ENCODE results near the gene ANKRD22. TPM values are rescaled to one million over a fixed set of nuclear protein-coding genes. Genes with fewer than 3 reads are reported as not detected.

Gene ANKRD22
- total RNA-seq: not detected in 2 replicates

DNA sequence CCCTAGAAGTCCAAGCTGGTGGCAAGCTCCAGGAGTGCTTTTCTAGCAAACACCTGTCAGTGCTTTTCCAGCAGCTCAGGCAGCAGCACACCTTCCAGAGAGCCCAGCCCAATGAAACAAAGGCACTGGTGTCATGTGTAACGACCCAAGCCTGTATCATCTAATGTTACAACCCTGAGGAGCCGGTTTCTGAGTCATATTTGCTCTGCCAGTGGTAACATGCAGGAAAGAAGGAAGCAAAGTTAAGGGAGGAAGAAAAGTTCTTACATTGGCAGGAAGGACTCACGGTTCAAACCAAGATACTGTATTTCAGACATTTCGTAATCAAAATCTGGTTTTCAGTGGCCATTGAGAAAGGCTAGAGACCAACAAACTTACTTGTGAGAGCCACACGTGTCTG, at the start of gene ANKRD22:
Gene ANKRD22, minus strand, starts transcription at position 139 of the 400 bp plus-strand sequence. CDS start 237 bp downstream, outside the sequence.

GRCh38 chr10:88879534-88880281, 28.1 kb upstream of the ANKRD22 start, which contains the start of gene STAMBPL1:
TSS of gene STAMBPL1 (plus strand) at chr10:88880245. CDS start at chr10:88901709, 21,464 bp downstream.

DNA sequence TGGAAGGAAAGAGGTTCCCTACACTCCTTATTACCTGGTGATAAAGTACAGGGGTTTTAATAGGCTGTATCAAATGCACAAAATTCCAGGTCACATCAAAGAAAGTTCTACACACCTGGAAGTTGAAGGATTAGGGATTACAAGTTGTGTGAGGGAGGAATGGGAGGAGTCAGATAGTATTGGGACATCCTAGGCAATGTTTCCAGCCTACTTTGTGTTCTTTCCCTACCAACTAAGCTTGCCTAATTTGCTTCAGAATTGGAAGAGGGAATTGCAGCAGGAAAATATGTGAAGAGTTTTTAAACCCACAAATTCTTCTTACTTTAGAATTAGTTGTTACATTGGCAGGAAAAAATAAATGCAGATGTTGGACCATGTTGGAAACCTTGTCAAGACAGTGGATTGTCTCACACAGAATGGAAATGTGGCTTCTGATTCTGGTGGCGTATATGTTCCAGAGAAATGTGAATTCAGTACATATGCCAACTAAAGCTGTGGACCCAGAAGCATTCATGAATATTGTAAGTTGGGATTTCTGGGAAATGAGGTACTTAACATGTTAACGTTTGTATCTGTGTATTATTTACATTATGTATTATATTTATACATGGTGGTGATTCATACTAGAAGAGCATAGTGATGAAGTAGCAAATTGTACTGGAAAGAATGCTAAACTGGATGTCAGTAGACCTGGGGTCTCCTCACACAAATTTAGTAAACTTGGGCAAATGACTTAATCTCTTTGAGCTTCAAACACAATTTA, 48.9 kb downstream of the ANKRD22 start, which contains the start of gene LIPM:
Gene LIPM, plus strand, starts transcription at position 208 of the 763 bp plus-strand sequence. Its CDS starts 167 bp downstream, at position 375.

Other genes starting within 250 kb of the ANKRD22 start
- gene LIPF, start 187.4 kb downstream of the ANKRD22 start, total RNA-seq: not detected in 2 replicates
- not detected in 2 replicates for gene LIPK, start 145.6 kb downstream of the ANKRD22 start, total RNA-seq
- not detected in 2 replicates for gene LIPN, start 91.8 kb downstream of the ANKRD22 start, total RNA-seq
- not detected in 2 replicates for gene LIPM, start 49.1 kb downstream of the ANKRD22 start, total RNA-seq
- 1.0 and 1.3 TPM in 2 replicates for gene STAMBPL1, start 28.4 kb upstream of the ANKRD22 start, total RNA-seq
- gene ACTA2, start 100.9 kb upstream of the ANKRD22 start, total RNA-seq: 27.7 and 59.4 TPM in 2 replicates
- 16.8 and 29.7 TPM in 2 replicates for gene FAS, start 139.0 kb upstream of the ANKRD22 start, total RNA-seq

All from bladder microvascular endothelial cell (primary cell).